ENCODE data around the gene ZDHHC14.
A peak's percentile ranks its signal among the peaks of the same experiment; 100 is the strongest.

The ZDHHC14 gene

GRCh38 chr6:157531986-157532365 lies 151.0 kb downstream of the ZDHHC14 start:
- no peak for DNase-seq (ENCODE audit: low read depth in 2 of 2)

- no peak for DNase-seq (ENCODE audit: low read depth in 2 of 2)
Observed at GRCh38 chr6:157533048-157533871, 152.3 kb downstream of the ZDHHC14 start.

GRCh38 chr6:157534134-157534871 lies 153.3 kb downstream of the ZDHHC14 start:
- no peak for DNase-seq (ENCODE audit: low read depth in 2 of 2)

GRCh38 chr6:157534977-157535339 lies 154.0 kb downstream of the ZDHHC14 start:
- no peak for DNase-seq (ENCODE audit: low read depth in 2 of 2)

- DNase-seq (ENCODE audit: low read depth in 2 of 2): no peak
Observed at GRCh38 chr6:157535340-157536222, 154.6 kb downstream of the ZDHHC14 start.

GRCh38 chr6:157536223-157536545 lies 155.2 kb downstream of the ZDHHC14 start:
- DNase-seq (ENCODE audit: low read depth in 2 of 2): no peak

- no peak for DNase-seq (ENCODE audit: low read depth in 2 of 2)
Observed at GRCh38 chr6:157537556-157537955, 156.6 kb downstream of the ZDHHC14 start.

- DNase-seq (ENCODE audit: low read depth in 2 of 2): no peak
Observed at GRCh38 chr6:157538168-157538567, 157.2 kb downstream of the ZDHHC14 start.

- DNase-seq (ENCODE audit: low read depth in 2 of 2): no peak
Observed at GRCh38 chr6:157538698-157539097, 157.7 kb downstream of the ZDHHC14 start.

GRCh38 chr6:157539421-157539822 lies 158.4 kb downstream of the ZDHHC14 start:
- DNase-seq (ENCODE audit: low read depth in 2 of 2): no peak

GRCh38 chr6:157539900-157540752 lies 159.1 kb downstream of the ZDHHC14 start:
- DNase-seq (ENCODE audit: low read depth in 2 of 2): no peak

- no peak for DNase-seq (ENCODE audit: low read depth in 2 of 2)
Observed at GRCh38 chr6:157541618-157542413, 160.8 kb downstream of the ZDHHC14 start.

GRCh38 chr6:157542414-157543160 lies 161.6 kb downstream of the ZDHHC14 start:
- no peak for DNase-seq (ENCODE audit: low read depth in 2 of 2)

- DNase-seq (ENCODE audit: low read depth in 2 of 2): no peak
Observed at GRCh38 chr6:157546321-157546720, 165.3 kb downstream of the ZDHHC14 start.

GRCh38 chr6:157547112-157547511 lies 166.1 kb downstream of the ZDHHC14 start:
- DNase-seq (ENCODE audit: low read depth in 2 of 2): no peak

GRCh38 chr6:157548635-157549467 lies 167.9 kb downstream of the ZDHHC14 start:
- no peak for DNase-seq (ENCODE audit: low read depth in 2 of 2)

- no peak for DNase-seq (ENCODE audit: low read depth in 2 of 2)
Observed at GRCh38 chr6:157549468-157549745, 168.4 kb downstream of the ZDHHC14 start.

GRCh38 chr6:157550114-157550989 lies 169.4 kb downstream of the ZDHHC14 start:
- peak; percentile 23 to 32 for DNase-seq (ENCODE audit: low read depth in 2 of 2)
